HEK293T (cell line): ENCODE data around the gene MYOF.

Source experiments
- FOXK2 ChIP-seq: fragments of 450-650 bp; IDR thresholded peaks from 2 replicates; pipeline ENCODE4 v1.6.1; 2016; ENCODE audit warnings: mild to moderate bottlenecking
- HDGF ChIP-seq: fragments of 450-650 bp; IDR thresholded peaks from 2 replicates; pipeline ENCODE4 v1.6.1; 2017; ENCODE audit warnings: antibody characterized with exemption, borderline replicate concordance
- NFRKB ChIP-seq: fragments of 450-650 bp; IDR thresholded peaks from 2 replicates; pipeline ENCODE4 v1.6.1; 2016; ENCODE audit warnings: mild to moderate bottlenecking, moderate library complexity
- SUZ12 ChIP-seq: fragments of 450-650 bp; IDR thresholded peaks from 2 replicates; pipeline ENCODE4 v1.6.1; 2016; ENCODE audit warnings: mild to moderate bottlenecking
- TARDBP ChIP-seq: fragments of 450-650 bp; IDR thresholded peaks from 2 replicates; pipeline ENCODE4 v1.6.1; 2016

- TF ChIP-seq SUZ12 (no peak), TARDBP (no peak), HDGF (no peak), FOXK2 (no peak), NFRKB (no peak)
Measured at GRCh38 chr10:93465806-93466675, 16.1 kb downstream of the MYOF start.
